ENCODE results near the gene ABO.

ABO gene

GRCh38 chr9:133258061-133259015 is 16.7 kb downstream of the ABO start:
- TF ChIP-seq GATA3 (IDR thresholded peaks at IDR 0.05; ENCODE audit: low read depth, low read length) (no peak), GATA2 (IDR thresholded peaks at IDR 0.05; ENCODE audit: low read depth, low read length) (no peak)

GRCh38 chr9:133257465-133257956 is 17.5 kb downstream of the ABO start:
- TF ChIP-seq GATA3 (IDR thresholded peaks at IDR 0.05; ENCODE audit: low read depth, low read length) (no peak), GATA2 (IDR thresholded peaks at IDR 0.05; ENCODE audit: low read depth, low read length) (no peak)

- TF ChIP-seq GATA2 (IDR thresholded peaks at IDR 0.05; ENCODE audit: low read depth, low read length), result no peak
- no peak for TF ChIP-seq GATA3 (IDR thresholded peaks at IDR 0.05; ENCODE audit: low read depth, low read length)
These were observed 18.3 kb downstream of the ABO start for GRCh38 chr9:133256686-133257091.

- TF ChIP-seq GATA3 (IDR thresholded peaks at IDR 0.05; ENCODE audit: low read depth, low read length) (no peak), GATA2 (IDR thresholded peaks at IDR 0.05; ENCODE audit: low read depth, low read length) (no peak)
These were observed 18.9 kb downstream of the ABO start for GRCh38 chr9:133256136-133256461.

- TF ChIP-seq GATA3 (IDR thresholded peaks at IDR 0.05; ENCODE audit: low read depth, low read length) (no peak), GATA2 (IDR thresholded peaks at IDR 0.05; ENCODE audit: low read depth, low read length) (no peak)
These were observed 19.4 kb downstream of the ABO start for GRCh38 chr9:133255371-133256135.

- no peak for TF ChIP-seq GATA2 (IDR thresholded peaks at IDR 0.05; ENCODE audit: low read depth, low read length)
- no peak for TF ChIP-seq GATA3 (IDR thresholded peaks at IDR 0.05; ENCODE audit: low read depth, low read length)
These were observed 20.5 kb downstream of the ABO start for GRCh38 chr9:133254471-133254870.

- no peak for TF ChIP-seq GATA2 (IDR thresholded peaks at IDR 0.05; ENCODE audit: low read depth, low read length)
- TF ChIP-seq GATA3 (IDR thresholded peaks at IDR 0.05; ENCODE audit: low read depth, low read length), result no peak
These were observed 21.7 kb downstream of the ABO start for GRCh38 chr9:133253268-133253667.

DNA sequence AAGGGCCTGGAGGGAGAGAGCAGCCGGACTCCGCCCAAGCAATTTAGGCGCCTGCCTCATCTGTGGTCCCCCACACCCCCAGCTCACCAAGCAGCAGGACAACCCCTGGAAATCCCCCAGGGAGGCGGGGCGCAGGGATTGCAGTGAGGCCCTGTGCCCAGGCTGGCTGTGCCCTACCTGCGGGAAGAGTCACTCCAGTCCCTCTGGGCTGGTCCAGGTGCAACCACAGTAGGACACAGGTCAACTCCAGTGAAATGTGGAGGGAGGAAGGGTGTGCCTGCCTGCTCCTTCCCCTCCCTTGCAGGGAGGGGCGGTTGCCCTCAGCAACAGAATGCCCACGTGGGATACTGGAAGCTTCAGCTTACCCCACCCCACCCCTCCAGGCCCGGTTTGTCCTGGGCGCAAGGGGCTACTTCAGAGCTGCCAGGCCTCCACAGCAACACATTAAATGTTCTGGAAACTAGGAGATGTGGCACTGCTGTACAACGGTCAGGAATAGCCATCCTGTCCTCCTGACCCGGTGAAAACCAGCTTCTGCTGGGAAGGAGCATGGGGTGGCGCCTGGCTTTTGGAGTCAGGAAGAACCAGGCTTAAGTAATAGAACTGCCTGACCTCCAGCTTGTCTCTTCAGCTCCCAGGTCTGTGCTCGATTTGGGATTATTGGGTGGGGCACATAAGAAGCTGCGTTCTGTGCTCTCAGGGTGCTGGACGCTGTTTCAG is 22.5 kb downstream of the ABO start:
- no peak for TF ChIP-seq GATA2 (IDR thresholded peaks at IDR 0.05; ENCODE audit: low read depth, low read length)
- no peak for TF ChIP-seq GATA3 (IDR thresholded peaks at IDR 0.05; ENCODE audit: low read depth, low read length)

DNA sequence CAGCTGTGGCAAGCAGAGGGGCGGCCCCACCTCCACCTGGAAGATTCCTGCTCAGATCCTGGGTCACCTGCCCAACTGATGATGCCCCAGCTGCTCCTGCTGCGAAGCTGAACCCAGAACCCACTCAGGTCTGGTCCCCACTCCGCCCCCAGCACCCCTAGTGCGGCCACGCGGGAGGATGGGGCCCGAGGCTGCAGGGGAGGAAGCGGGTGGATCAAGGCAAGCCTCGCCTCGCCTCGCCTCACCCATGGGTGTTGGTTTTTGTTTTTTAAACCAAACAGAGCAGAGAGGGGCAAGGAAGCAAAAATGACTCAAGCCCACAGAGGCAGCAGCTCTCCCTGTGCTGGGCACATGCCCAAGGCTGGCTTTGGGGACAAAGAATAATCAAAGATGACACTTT is 23.2 kb downstream of the ABO start:
- TF ChIP-seq GATA3 (IDR thresholded peaks at IDR 0.05; ENCODE audit: low read depth, low read length), result no peak
- no peak for TF ChIP-seq GATA2 (IDR thresholded peaks at IDR 0.05; ENCODE audit: low read depth, low read length)

GRCh38 chr9:133250741-133251170 is 24.2 kb downstream of the ABO start:
- TF ChIP-seq GATA3 (IDR thresholded peaks at IDR 0.05; ENCODE audit: low read depth, low read length), result no peak
- no peak for TF ChIP-seq GATA2 (IDR thresholded peaks at IDR 0.05; ENCODE audit: low read depth, low read length)

GRCh38 chr9:133249337-133249736 is 25.7 kb downstream of the ABO start:
- TF ChIP-seq GATA3 (IDR thresholded peaks at IDR 0.05; ENCODE audit: low read depth, low read length) (no peak), GATA2 (IDR thresholded peaks at IDR 0.05; ENCODE audit: low read depth, low read length) (no peak)

- TF ChIP-seq GATA2 (IDR thresholded peaks at IDR 0.05; ENCODE audit: low read depth, low read length) (no peak), GATA3 (IDR thresholded peaks at IDR 0.05; ENCODE audit: low read depth, low read length) (no peak)
These were observed 26.2 kb downstream of the ABO start for GRCh38 chr9:133248726-133249295.

DNA sequence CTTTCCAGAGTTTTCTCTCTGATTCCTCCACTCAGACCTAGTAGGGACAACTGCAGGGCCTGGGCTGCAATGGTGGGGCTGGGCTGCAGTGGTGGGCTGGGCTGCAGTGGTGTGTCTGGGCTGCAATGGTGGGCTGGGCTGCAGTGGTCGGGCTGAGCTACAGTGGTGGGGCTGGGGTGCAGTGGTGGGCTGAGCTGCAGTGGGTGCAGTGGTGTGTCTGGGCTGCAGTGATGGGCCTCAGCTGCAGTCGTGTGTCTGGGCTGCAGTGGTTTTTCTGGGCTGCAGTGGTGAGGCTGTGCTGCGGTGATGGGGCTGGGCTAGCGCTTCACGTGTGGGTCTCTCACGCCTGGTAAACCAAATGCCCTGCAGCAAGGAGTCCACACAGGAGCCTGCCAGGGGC is 27.4 kb downstream of the ABO start:
- TF ChIP-seq GATA3 (IDR thresholded peaks at IDR 0.05; ENCODE audit: low read depth, low read length), result no peak
- no peak for TF ChIP-seq GATA2 (IDR thresholded peaks at IDR 0.05; ENCODE audit: low read depth, low read length)

GRCh38 chr9:133246991-133247390 is 28.0 kb downstream of the ABO start:
- TF ChIP-seq GATA2 (IDR thresholded peaks at IDR 0.05; ENCODE audit: low read depth, low read length) (no peak), GATA3 (IDR thresholded peaks at IDR 0.05; ENCODE audit: low read depth, low read length) (no peak)

Measured in SH-SY5Y (cell line).